ENCODE results near the gene MTX2.

- TF ChIP-seq CTCF (IDR thresholded peaks at IDR 0.05) (no peak), POLR2A (IDR thresholded peaks at IDR 0.05) (no peak), POLR2AphosphoS5 (IDR thresholded peaks at IDR 0.05; ENCODE audit: insufficient read depth in 1 of 2, low read depth in 1 of 2) (no peak)
Observed at GRCh38 chr2:176321916-176322315, 52.7 kb downstream of the MTX2 start.

Measured in vagina (tissue), 2 donors.